NCI-H226 (cell line): Measurements from ENCODE around the gene VSIG4.
"Not testable (repeated sequence)": the region's sequence is repeated elsewhere in the genome, so short reads cannot be mapped to it uniquely, and the experiment has no call there.

ENCODE experiments used
- DNase-seq: peaks from one replicate; pipeline ENCODE4 v3.0.0-alpha.2; 2015

VSIG4 gene

GRCh38 chrX:65975161-65975751 is 64.6 kb downstream of the VSIG4 start:
- not testable (repeated sequence) for DNase-seq
